Activated CD4-positive, CD25-positive, alpha-beta regulatory T cell treated with anti-CD3 and anti-CD28 coated beads, Interleukin-2, amount 50 U/mL, for 24 hours (primary cell): ENCODE measurements around the gene TMCC1.

Source experiments
- ATAC-seq, 2 donors: fragments of 150-1000 bp; cut with Tn5 transposase; one replicate each; pipeline ENCODE4 v1.10.0; 2021; ENCODE audit warnings: mild to moderate bottlenecking in 1 of 2, moderate library complexity in 1 of 2

TMCC1 gene

GRCh38 chr3:129673897-129674797 is 219.4 kb downstream of the TMCC1 start:
- ATAC-seq = no peak

GRCh38 chr3:129673012-129673411 is 220.5 kb downstream of the TMCC1 start:
- no peak for ATAC-seq

GRCh38 chr3:129672412-129672811 is 221.1 kb downstream of the TMCC1 start:
- no peak for ATAC-seq

GRCh38 chr3:129665024-129665768 is 228.3 kb downstream of the TMCC1 start:
- no peak for ATAC-seq

GRCh38 chr3:129663930-129664646 is 229.4 kb downstream of the TMCC1 start:
- no peak for ATAC-seq

GRCh38 chr3:129663045-129663446 is 230.5 kb downstream of the TMCC1 start:
- ATAC-seq = no peak

- ATAC-seq = peak; percentile 21 to 58
Observed at GRCh38 chr3:129662191-129662608, 231.3 kb downstream of the TMCC1 start.

- no peak for ATAC-seq
Observed at GRCh38 chr3:129661766-129662165, 231.7 kb downstream of the TMCC1 start.

GRCh38 chr3:129658110-129658843 is 235.2 kb downstream of the TMCC1 start:
- ATAC-seq = no peak

- ATAC-seq = peak in 1 of 2 donors; percentile 45
Observed at GRCh38 chr3:129657261-129658046, 236.1 kb downstream of the TMCC1 start.

GRCh38 chr3:129656659-129657247 is 236.8 kb downstream of the TMCC1 start:
- no peak for ATAC-seq

- no peak for ATAC-seq
Observed at GRCh38 chr3:129655291-129655700, 238.2 kb downstream of the TMCC1 start.

- ATAC-seq = no peak
Observed at GRCh38 chr3:129654131-129654530, 239.4 kb downstream of the TMCC1 start.

- ATAC-seq = no peak
Observed at GRCh38 chr3:129653019-129653418, 240.5 kb downstream of the TMCC1 start.

- no peak for ATAC-seq
Observed at GRCh38 chr3:129651435-129652202, 241.9 kb downstream of the TMCC1 start.

- no peak for ATAC-seq
Observed at GRCh38 chr3:129650256-129650872, 243.1 kb downstream of the TMCC1 start.

- ATAC-seq = no peak
Observed at GRCh38 chr3:129648391-129648790, 245.1 kb downstream of the TMCC1 start.

GRCh38 chr3:129645286-129645685 is 248.2 kb downstream of the TMCC1 start:
- ATAC-seq = no peak

GRCh38 chr3:129644836-129645235 is 248.7 kb downstream of the TMCC1 start:
- no peak for ATAC-seq
